ENCODE measurements around the gene VAT1L.
"Not testable (repeated sequence)": the region's sequence is repeated elsewhere in the genome, so short reads cannot be mapped to it uniquely, and the experiment has no call there.

The VAT1L gene

GRCh38 chr16:77991701-77992100, 203.3 kb downstream of the VAT1L start:
- H3K23ac ChIP-seq (ENCODE audit: low read length in 2 of 2) = no peak overlapping the region
- no peak overlapping the region for H2BK120ac ChIP-seq (ENCODE audit: low read depth, low read length)
- peak overlapping the region; percentile 14 for H4K8ac ChIP-seq (ENCODE audit: low read length)
- 73% methylated on average over 4 of the region's 4 CpGs for WGBS
- no peaks in the 10 kb centered on the region for H3K36me3 ChIP-seq (ENCODE audit: control insufficient read depth in 1 of 2, insufficient read depth in 2 of 2, low read depth in 1 of 2, low read length in 2 of 2)
- H2BK5ac ChIP-seq (ENCODE audit: low read depth, low read length, poor library complexity, severe bottlenecking) = no peak overlapping the region
- no peak overlapping the region for H2AK5ac ChIP-seq (ENCODE audit: low read length, severe bottlenecking)
- H3K14ac ChIP-seq (ENCODE audit: low read length in 2 of 2) = no peak overlapping the region
- H2BK12ac ChIP-seq (ENCODE audit: low read length in 2 of 2) = peak overlapping the region in 1 of 2 experiments; percentile 83
- no peak overlapping the region for H4K91ac ChIP-seq (ENCODE audit: low read length)
- no peaks in the 10 kb centered on the region for H3K79me1 ChIP-seq (replicated peaks; ENCODE audit: low read length, poor library complexity, severe bottlenecking)
- H3K4me2 ChIP-seq (ENCODE audit: low read length, poor library complexity, severe bottlenecking) = no peak overlapping the region
- no peak overlapping the region for H2AFZ ChIP-seq (ENCODE audit: low read depth, low read length)
- H3K27me3 ChIP-seq (ENCODE audit: control insufficient read depth in 1 of 2, insufficient read depth in 1 of 2, low read length in 2 of 2) = no peaks in the 10 kb centered on the region
- H3K4me3 ChIP-seq (ENCODE audit: insufficient read depth in 1 of 2, low read depth in 1 of 2, low read length in 2 of 2) = no peak overlapping the region
- no peak overlapping the region for H2BK15ac ChIP-seq (ENCODE audit: low read depth, poor library complexity, severe bottlenecking)
- H3K4me1 ChIP-seq (ENCODE audit: control insufficient read depth, insufficient read depth, low read depth, low read length) = no peaks in the 10 kb centered on the region
- no peak overlapping the region for H3K4ac ChIP-seq (ENCODE audit: low read depth in 1 of 2, low read length in 2 of 2)
- H3K27ac ChIP-seq (ENCODE audit: low read length, poor library complexity, severe bottlenecking) = no peak overlapping the region
- no peak for DNase-seq
- peaks cover 6% of the 10 kb centered on the region for H3K9me3 ChIP-seq (ENCODE audit: control insufficient read depth, low read length)
- H3K18ac ChIP-seq (ENCODE audit: low read depth in 1 of 2, low read length in 2 of 2) = no peak overlapping the region
- H3K9ac ChIP-seq (ENCODE audit: low read length) = no peak overlapping the region

- not testable (repeated sequence) for H3K4me1 ChIP-seq (ENCODE audit: control insufficient read depth, insufficient read depth, low read depth, low read length); H3K4ac ChIP-seq (ENCODE audit: low read depth in 1 of 2, low read length in 2 of 2); H2BK15ac ChIP-seq (ENCODE audit: low read depth, poor library complexity, severe bottlenecking); H3K27ac ChIP-seq (ENCODE audit: low read length, poor library complexity, severe bottlenecking); H3K18ac ChIP-seq (ENCODE audit: low read depth in 1 of 2, low read length in 2 of 2); H3K36me3 ChIP-seq (ENCODE audit: control insufficient read depth in 1 of 2, insufficient read depth in 2 of 2, low read depth in 1 of 2, low read length in 2 of 2); H2BK120ac ChIP-seq (ENCODE audit: low read depth, low read length); H3K23ac ChIP-seq (ENCODE audit: low read length in 2 of 2); H2BK12ac ChIP-seq (ENCODE audit: low read length in 2 of 2); H3K14ac ChIP-seq (ENCODE audit: low read length in 2 of 2); H2AFZ ChIP-seq (ENCODE audit: low read depth, low read length); H3K9me3 ChIP-seq (ENCODE audit: control insufficient read depth, low read length); H3K79me1 ChIP-seq (replicated peaks; ENCODE audit: low read length, poor library complexity, severe bottlenecking); DNase-seq; H2AK5ac ChIP-seq (ENCODE audit: low read length, severe bottlenecking); H4K91ac ChIP-seq (ENCODE audit: low read length); H4K8ac ChIP-seq (ENCODE audit: low read length); H3K4me3 ChIP-seq (ENCODE audit: insufficient read depth in 1 of 2, low read depth in 1 of 2, low read length in 2 of 2); H2BK5ac ChIP-seq (ENCODE audit: low read depth, low read length, poor library complexity, severe bottlenecking); H3K4me2 ChIP-seq (ENCODE audit: low read length, poor library complexity, severe bottlenecking); H3K27me3 ChIP-seq (ENCODE audit: control insufficient read depth in 1 of 2, insufficient read depth in 1 of 2, low read length in 2 of 2)
- peak overlapping the region; percentile 87 for H3K9ac ChIP-seq (ENCODE audit: low read length)
- 21% methylated on average over 2 of the region's 2 CpGs for WGBS
Observed at GRCh38 chr16:77992381-77992780, 204.0 kb downstream of the VAT1L start.

GRCh38 chr16:77993111-77993985, 205.0 kb downstream of the VAT1L start:
- H3K27me3 ChIP-seq (ENCODE audit: control insufficient read depth in 1 of 2, insufficient read depth in 1 of 2, low read length in 2 of 2) = no peaks in the 10 kb centered on the region
- no peaks in the 10 kb centered on the region for H3K4me1 ChIP-seq (ENCODE audit: control insufficient read depth, insufficient read depth, low read depth, low read length)
- WGBS = 27% methylated on average over 5 of the region's 6 CpGs
- no peak overlapping the region for H2BK15ac ChIP-seq (ENCODE audit: low read depth, poor library complexity, severe bottlenecking)
- H3K36me3 ChIP-seq (ENCODE audit: control insufficient read depth in 1 of 2, insufficient read depth in 2 of 2, low read depth in 1 of 2, low read length in 2 of 2) = no peaks in the 10 kb centered on the region
- no peak overlapping the region for H2AK5ac ChIP-seq (ENCODE audit: low read length, severe bottlenecking)
- H3K9me3 ChIP-seq (ENCODE audit: control insufficient read depth, low read length) = peaks cover 6% of the 10 kb centered on the region
- no peak overlapping the region for H2AFZ ChIP-seq (ENCODE audit: low read depth, low read length)
- H3K18ac ChIP-seq (ENCODE audit: low read depth in 1 of 2, low read length in 2 of 2) = no peak overlapping the region
- peak; percentile 89 for DNase-seq
- H3K23ac ChIP-seq (ENCODE audit: low read length in 2 of 2) = no peak overlapping the region
- H3K4ac ChIP-seq (ENCODE audit: low read depth in 1 of 2, low read length in 2 of 2) = peak overlapping the region in 1 of 2 experiments; percentile 49
- H2BK120ac ChIP-seq (ENCODE audit: low read depth, low read length) = peak overlapping the region; percentile 19
- H2BK5ac ChIP-seq (ENCODE audit: low read depth, low read length, poor library complexity, severe bottlenecking) = no peak overlapping the region
- H3K79me1 ChIP-seq (replicated peaks; ENCODE audit: low read length, poor library complexity, severe bottlenecking) = no peaks in the 10 kb centered on the region
- peak overlapping the region in 1 of 2 experiments; percentile 55 for H3K4me3 ChIP-seq (ENCODE audit: insufficient read depth in 1 of 2, low read depth in 1 of 2, low read length in 2 of 2)
- peak overlapping the region in 1 of 2 experiments; percentile 77 for H2BK12ac ChIP-seq (ENCODE audit: low read length in 2 of 2)
- H3K14ac ChIP-seq (ENCODE audit: low read length in 2 of 2) = no peak overlapping the region
- H3K4me2 ChIP-seq (ENCODE audit: low read length, poor library complexity, severe bottlenecking) = no peak overlapping the region
- peak overlapping the region; percentile 72 for H4K8ac ChIP-seq (ENCODE audit: low read length)
- peak overlapping the region; percentile 87 for H3K9ac ChIP-seq (ENCODE audit: low read length)
- no peak overlapping the region for H4K91ac ChIP-seq (ENCODE audit: low read length)
- no peak overlapping the region for H3K27ac ChIP-seq (ENCODE audit: low read length, poor library complexity, severe bottlenecking)

GRCh38 chr16:77995843-77996455, 207.6 kb downstream of the VAT1L start:
- Histone ChIP-seq H3K4me1 (ENCODE audit: control insufficient read depth, insufficient read depth, low read depth, low read length) (no peaks in the 10 kb centered on the region), H3K23ac (ENCODE audit: low read length in 2 of 2) (no peak overlapping the region), H2BK12ac (ENCODE audit: low read length in 2 of 2) (no peak overlapping the region), H3K14ac (ENCODE audit: low read length in 2 of 2) (no peak overlapping the region), H3K9me3 (ENCODE audit: control insufficient read depth, low read length) (peaks cover 6% of the 10 kb centered on the region), H3K4me3 (ENCODE audit: insufficient read depth in 1 of 2, low read depth in 1 of 2, low read length in 2 of 2) (no peak overlapping the region), H3K27ac (ENCODE audit: low read length, poor library complexity, severe bottlenecking) (no peak overlapping the region), H3K4me2 (ENCODE audit: low read length, poor library complexity, severe bottlenecking) (no peak overlapping the region), H3K36me3 (ENCODE audit: control insufficient read depth in 1 of 2, insufficient read depth in 2 of 2, low read depth in 1 of 2, low read length in 2 of 2) (no peaks in the 10 kb centered on the region), H2BK120ac (ENCODE audit: low read depth, low read length) (no peak overlapping the region), H3K27me3 (ENCODE audit: control insufficient read depth in 1 of 2, insufficient read depth in 1 of 2, low read length in 2 of 2) (no peaks in the 10 kb centered on the region), H2AFZ (ENCODE audit: low read depth, low read length) (no peak overlapping the region), H2BK15ac (ENCODE audit: low read depth, poor library complexity, severe bottlenecking) (peak overlapping the region; percentile 48), H2BK5ac (ENCODE audit: low read depth, low read length, poor library complexity, severe bottlenecking) (no peak overlapping the region), H4K91ac (ENCODE audit: low read length) (no peak overlapping the region), H2AK5ac (ENCODE audit: low read length, severe bottlenecking) (no peak overlapping the region), H3K79me1 (replicated peaks; ENCODE audit: low read length, poor library complexity, severe bottlenecking) (no peaks in the 10 kb centered on the region), H3K9ac (ENCODE audit: low read length) (no peak overlapping the region), H4K8ac (ENCODE audit: low read length) (no peak overlapping the region), H3K18ac (ENCODE audit: low read depth in 1 of 2, low read length in 2 of 2) (no peak overlapping the region), H3K4ac (ENCODE audit: low read depth in 1 of 2, low read length in 2 of 2) (no peak overlapping the region)
- no peak for DNase-seq
- WGBS = 91% methylated on average over 7 of the region's 7 CpGs

All from mesenchymal stem cell (in vitro differentiated cells and primary cell).